PC-3 (cell line): ENCODE measurements around the gene GATA6. TPM values are rescaled to one million over a fixed set of nuclear protein-coding genes. Genes with fewer than 3 reads are reported as not detected.

ENCODE experiments used
- ATAC-seq: fragments of 200-7000 bp; cut with Tn5 transposase; 2 replicates; pipeline ENCODE4 v1.9.1; 2020; ENCODE audit warnings: mild to moderate bottlenecking, moderate library complexity
- Bru-seq: library from RNA; stranded (reverse); fragments of 400-500 nt; gene quantifications from one replicate; lab custom pipeline; 2021; lab: Mats Ljungman, UMichigan
- BruChase-seq, 2 experiments: library from RNA; stranded (reverse); fragments of 400-500 nt; gene quantifications; one replicate each; lab custom pipeline; 2021; lab: Mats Ljungman, UMichigan
- BruUV-seq: library from RNA; stranded (reverse); fragments of 400-500 nt; replicated peaks from 2 replicates; lab custom pipeline; 2021; lab: Mats Ljungman, UMichigan
- CTCF ChIA-PET: fragments of 300-600 bp; sonication (Branson Sonifier 250); formaldehyde crosslinking; loops from one replicate; lab custom pipeline; 2022; ENCODE audit warnings: antibody characterized with exemption; lab: Charles Lee
- POLR2A ChIA-PET: fragments of 300-600 bp; sonication (Branson Sonifier 250); formaldehyde crosslinking; loops from one replicate; lab custom pipeline; 2022; ENCODE audit warnings: antibody characterized with exemption; ENCODE audit not compliant: unreplicated experiment; lab: Charles Lee
- DNase-seq: peaks from one replicate; pipeline ENCODE4 v3.0.0-alpha.2; 2015
- H2AFZ ChIP-seq: fragments of 300-600 bp; sonication (generic); 2 replicates; pipeline ENCODE4 v1.6.0; 2016; ENCODE audit warnings: antibody characterized with exemption, low read length
- H3F3A ChIP-seq: fragments of 300-600 bp; sonication (generic); one replicate; pipeline ENCODE4 v1.6.0; 2017; ENCODE audit warnings: antibody characterized with exemption, low read length, control low read depth, mild to moderate bottlenecking; ENCODE audit not compliant: unreplicated experiment
- H3K27ac ChIP-seq: fragments of 300-600 bp; sonication (generic); 2 replicates; pipeline ENCODE4 v1.5.1; 2016; ENCODE audit warnings: mild to moderate bottlenecking, low read length
- H3K27me3 ChIP-seq: fragments of 300-600 bp; sonication (generic); 2 replicates; pipeline ENCODE4 v1.6.1; 2016; ENCODE audit warnings: low read length, mixed read lengths
- H3K36me3 ChIP-seq: fragments of 300-600 bp; sonication (generic); 2 replicates; pipeline ENCODE4 v1.6.1; 2016; ENCODE audit warnings: low read depth, mixed run types, low read length, mixed read lengths
- H3K4me1 ChIP-seq: fragments of 300-600 bp; sonication (generic); 2 replicates; pipeline ENCODE4 v1.5.1; 2016; ENCODE audit warnings: low read length; ENCODE audit not compliant: insufficient read depth
- H3K4me2 ChIP-seq: fragments of 300-600 bp; sonication (generic); 2 replicates; pipeline ENCODE4 v1.6.0; 2016; ENCODE audit warnings: low read length
- H3K4me3 ChIP-seq: fragments of 300-600 bp; sonication (generic); 2 replicates; pipeline ENCODE4 v1.5.1; 2016; ENCODE audit warnings: mild to moderate bottlenecking, low read length, mixed read lengths
- H3K79me2 ChIP-seq: fragments of 300-600 bp; sonication (generic); 2 replicates; pipeline ENCODE4 v1.6.1; 2017; ENCODE audit warnings: low read length, mixed read lengths
- H3K9ac ChIP-seq: fragments of 300-600 bp; sonication (generic); 2 replicates; pipeline ENCODE4 v1.6.0; 2016; ENCODE audit warnings: mild to moderate bottlenecking, low read length
- H3K9me2 ChIP-seq: fragments of 300-600 bp; sonication (generic); replicated peaks from 2 replicates; pipeline ENCODE4 v1.6.1; 2016; ENCODE audit warnings: mixed run types, low read length, mixed read lengths
- H3K9me3 ChIP-seq: fragments of 300-600 bp; sonication (generic); 2 replicates; pipeline ENCODE4 v1.6.1; 2016; ENCODE audit warnings: low read length, mixed read lengths
- H4K20me1 ChIP-seq: fragments of 300-600 bp; sonication (generic); 2 replicates; pipeline ENCODE4 v1.6.1; 2016; ENCODE audit warnings: low read length, mixed read lengths
- CTCF ChIP-seq: fragments of 300-600 bp; sonication (generic); conservative IDR thresholded peaks from 2 replicates; pipeline ENCODE4 v1.5.1; 2017; ENCODE audit warnings: antibody characterized with exemption, low read depth, mild to moderate bottlenecking, low read length
- EZH2 ChIP-seq: fragments of 300-600 bp; sonication (generic); IDR thresholded peaks from one replicate; pipeline ENCODE4 v1.6.1; 2017; ENCODE audit warnings: antibody characterized with exemption, mild to moderate bottlenecking, low read length; ENCODE audit not compliant: unreplicated experiment
- EZH2phosphoT487 ChIP-seq: fragments of 300-600 bp; sonication (generic); IDR thresholded peaks from 2 replicates; pipeline ENCODE4 v1.6.1; 2018; ENCODE audit warnings: mild to moderate bottlenecking, antibody characterized with exemption, low read length, borderline replicate concordance
- intact Hi-C: fragments of 100-400 bp; cut with micrococcal nuclease; formaldehyde crosslinking; loops from 2 replicates; pipeline ENCODE4 v1.9.0; 2023
- long read RNA-seq: library from polyadenylated mRNA; unstranded; transcript quantifications from one replicate; pipeline ENCODE4 v2.0.0, GENCODE V29; 2021; ENCODE audit not compliant: unreplicated experiment
- total RNA-seq: library from RNA; depleted of rRNA; stranded (reverse); fragments of >200 nt; gene quantifications from 2 replicates; pipeline ENCODE4 v1.2.3, GENCODE V29; 2014; rRNA removed

The GATA6 gene
- total RNA-seq: 19.4 and 24.1 TPM in 2 replicates
- percentile 85 among the genes with signal in this experiment for Bru-seq, nascent RNA
- percentile 67 among the genes with signal in this experiment for BruChase-seq, experiment 1, labeled RNA remaining after a 6-hour chase
- BruChase-seq, experiment 2, labeled RNA remaining after a 2-hour chase: percentile 80 among the genes with signal in this experiment
- long read RNA-seq, transcript GATA6-201 (7 exons, 3,770 nt): minor isoform, 20 of 62 reads
- long read RNA-seq, transcript GATA6-202 (6 exons, 2,057 nt): major isoform, 36 of 62 reads
- long read RNA-seq, partial matches to known transcripts: 1 of 62 reads
- long read RNA-seq, other reads (novel, unspliced or antisense): 5 of 62 reads

- H3K4me1 ChIP-seq: peaks cover 13% of the 10 kb centered on the region
- no TSS peak for BruUV-seq
- intact Hi-C loops: loop anchor here (1.0 to 5.0 kb wide), 8 partner anchors 117 to 394 kb away; no protein-coding TSS in a partner anchor
- peak; percentile 91 for DNase-seq
- H3K27ac ChIP-seq: peak within 1 kb of the TSS; percentile 80
- TF ChIP-seq EZH2 (no peak), EZH2phosphoT487 (no peak), CTCF (peak; percentile 55; the same call in 1 of the 2 replicates)
- peak; percentile 79 for ATAC-seq
- peak within 1 kb of the TSS; percentile 85 for H2AFZ ChIP-seq
- peaks cover 6% of the 10 kb centered on the region for H3K27me3 ChIP-seq
- H3K4me2 ChIP-seq: peak within 1 kb of the TSS; percentile 100
- peak within 1 kb of the TSS; percentile 100 for H3K4me3 ChIP-seq
- peaks cover 23% of the 10 kb centered on the region; the same call in 1 of the 2 replicates for H4K20me1 ChIP-seq
- peaks cover 42% of the 10 kb centered on the region for H3K79me2 ChIP-seq
- CTCF ChIA-PET: interaction anchor here (0.6 kb wide), 1 partner anchor 51 kb away, joined by 6 read pairs; no protein-coding TSS in a partner anchor
- H3K9me2 ChIP-seq: no peaks in the 10 kb centered on the region
- no peaks in the 10 kb centered on the region for H3K9me3 ChIP-seq
- no peaks in the 10 kb centered on the region for H3K36me3 ChIP-seq
- POLR2A ChIA-PET: interaction anchor here (0.6 kb wide), 1 partner anchor 266 kb away, joined by 3 read pairs; no protein-coding TSS in a partner anchor
- H3F3A ChIP-seq: no peaks in the 10 kb centered on the region
- H3K9ac ChIP-seq: peak within 1 kb of the TSS; percentile 94
These were observed at the start of gene GATA6 for GRCh38 chr18:22169011-22169888. Gene GATA6, plus strand, starts transcription at chr18:22169589. Its CDS starts 1,556 bp downstream, at chr18:22171145.

GRCh38 chr18:22124970-22125369 is 44.4 kb upstream of the GATA6 start:
- no peaks in the 10 kb centered on the region for H3K27me3 ChIP-seq
- POLR2A ChIA-PET: no interaction called here
- no peak overlapping the region for H3K4me3 ChIP-seq
- TF ChIP-seq CTCF (no peak), EZH2phosphoT487 (no peak), EZH2 (no peak)
- no peak for ATAC-seq
- no TSS peak for BruUV-seq
- H4K20me1 ChIP-seq: no peaks in the 10 kb centered on the region
- H3F3A ChIP-seq: no peaks in the 10 kb centered on the region
- H3K9me2 ChIP-seq: no peaks in the 10 kb centered on the region
- intact Hi-C loops: no loop called here
- no peak for DNase-seq
- no peaks in the 10 kb centered on the region for H3K4me1 ChIP-seq
- no peaks in the 10 kb centered on the region for H3K79me2 ChIP-seq
- CTCF ChIA-PET: no interaction called here
- no peak overlapping the region for H2AFZ ChIP-seq
- H3K9ac ChIP-seq: no peak overlapping the region
- H3K27ac ChIP-seq: no peak overlapping the region
- H3K36me3 ChIP-seq: no peaks in the 10 kb centered on the region
- no peaks in the 10 kb centered on the region for H3K9me3 ChIP-seq
- no peak overlapping the region for H3K4me2 ChIP-seq
